ENCODE results near the gene CCNH.

Gene CCNH

DNA sequence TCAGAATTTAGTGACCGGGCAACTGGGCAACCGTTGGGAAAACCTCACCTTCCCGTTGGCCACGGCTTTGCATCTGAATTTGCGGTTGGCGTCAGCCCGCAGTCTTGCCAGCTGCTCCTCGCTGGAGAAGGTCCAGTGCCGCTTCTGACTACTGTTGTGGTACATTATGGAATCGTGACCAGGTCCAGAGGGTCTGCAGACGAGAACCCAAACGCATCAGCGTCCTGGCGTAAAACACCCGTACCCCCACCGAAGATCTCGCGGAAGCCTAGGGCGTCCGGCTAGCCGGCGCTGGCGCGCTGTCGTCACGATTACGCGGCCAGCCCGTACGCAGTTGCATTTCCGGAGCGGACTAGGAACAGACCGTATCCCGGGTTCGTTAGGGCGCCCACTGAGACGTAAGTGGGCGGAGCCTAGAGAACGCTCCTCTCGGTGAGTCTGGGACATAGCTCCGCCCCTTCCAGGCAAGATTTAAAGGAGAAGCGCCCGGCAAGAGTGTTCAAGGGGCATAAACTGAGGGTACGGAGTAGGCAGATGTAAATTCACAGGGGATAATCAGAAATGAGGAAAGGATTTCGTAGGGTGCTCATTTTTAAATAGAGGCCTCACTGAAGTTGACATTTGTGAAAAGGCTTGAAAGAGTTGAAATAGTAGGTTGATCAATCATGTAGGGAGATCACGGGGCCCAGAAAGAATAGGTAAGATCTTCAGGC lies at the start of gene CCNH:
TSS of gene CCNH (minus strand) at position 301 of the 713 bp plus-strand sequence. CDS start at position 165, 136 bp downstream.
- DNase-seq (ENCODE audit: low read depth, low spot score): peak; percentile 98

DNA sequence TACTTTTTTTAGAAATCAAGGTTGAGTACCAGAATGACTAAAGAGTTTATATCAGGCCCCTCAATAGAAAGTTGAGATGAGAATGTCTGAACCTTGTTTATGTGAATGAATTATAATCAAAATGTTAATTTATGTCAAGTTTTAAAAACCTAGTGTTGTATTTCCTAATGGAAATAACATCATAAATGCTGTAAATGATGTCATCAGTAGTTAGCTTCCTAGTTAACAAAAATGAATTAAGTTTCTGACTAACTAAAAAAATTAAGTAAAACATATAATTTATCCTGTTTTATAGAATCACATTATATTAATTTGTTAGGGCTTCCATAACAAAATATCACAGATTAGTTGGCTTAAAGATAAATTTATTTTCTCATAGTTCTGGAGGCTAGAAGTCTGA lies 45.0 kb upstream of the CCNH start:
- DNase-seq (ENCODE audit: low read depth, low spot score): no peak

DNA sequence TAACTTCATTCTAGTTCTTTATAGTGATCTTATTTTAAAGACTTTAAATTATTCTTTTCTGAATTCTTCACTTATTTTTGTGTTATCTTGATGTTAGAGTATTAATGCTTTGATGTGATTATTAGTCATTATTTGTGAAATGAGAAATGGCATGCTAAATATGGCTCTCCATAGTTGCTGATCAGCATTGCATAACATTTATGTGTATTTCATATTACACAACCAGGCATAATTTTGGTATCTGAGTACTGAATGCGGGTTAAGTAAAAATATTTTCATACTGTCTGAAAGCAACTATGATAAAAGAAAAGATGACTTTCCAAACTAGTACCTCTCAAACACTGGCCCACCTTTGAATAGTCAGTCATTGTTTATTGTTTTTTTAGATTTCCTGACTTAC lies 41.1 kb upstream of the CCNH start:
- DNase-seq (ENCODE audit: low read depth, low spot score): no peak

DNA sequence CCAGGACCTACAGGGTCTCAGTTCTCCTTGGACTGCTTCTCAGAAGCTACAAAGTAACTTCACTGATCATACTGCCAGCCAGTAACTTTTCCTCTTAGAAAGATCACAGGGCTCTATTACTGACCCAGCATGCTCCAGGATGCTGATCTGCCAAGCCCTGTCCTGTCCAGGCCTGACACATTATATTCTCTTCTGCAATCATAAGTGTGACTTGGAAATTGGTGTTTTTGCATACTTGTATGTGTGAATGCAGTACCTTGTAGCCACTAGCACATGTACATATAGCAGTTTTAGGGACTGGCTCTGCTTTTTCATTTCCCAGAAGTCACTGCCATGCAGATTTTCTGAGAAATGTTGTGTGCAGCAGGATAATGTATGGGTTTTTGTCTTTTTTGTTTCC lies 40.1 kb upstream of the CCNH start:
- DNase-seq (ENCODE audit: low read depth, low spot score): no peak

DNA sequence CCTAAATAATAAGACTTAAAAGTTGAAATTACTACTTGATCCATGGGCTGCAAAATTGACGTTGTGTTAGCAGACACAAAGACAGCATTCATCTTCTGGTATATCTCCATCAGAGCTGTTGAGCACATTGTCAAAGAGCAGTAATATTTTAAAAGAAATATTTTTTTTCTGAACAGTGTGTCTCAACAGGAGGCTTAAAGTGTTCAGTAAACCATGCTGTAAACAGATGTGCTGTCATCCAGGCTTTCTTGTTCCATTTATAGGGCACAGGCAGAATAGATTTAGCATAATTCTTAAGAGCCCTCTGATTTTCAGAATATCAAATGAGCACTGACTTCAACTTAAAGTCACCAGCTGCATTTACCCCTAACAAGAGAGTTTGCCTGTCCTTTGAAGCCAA lies 29.7 kb upstream of the CCNH start:
- DNase-seq (ENCODE audit: low read depth, low spot score): no peak

DNA sequence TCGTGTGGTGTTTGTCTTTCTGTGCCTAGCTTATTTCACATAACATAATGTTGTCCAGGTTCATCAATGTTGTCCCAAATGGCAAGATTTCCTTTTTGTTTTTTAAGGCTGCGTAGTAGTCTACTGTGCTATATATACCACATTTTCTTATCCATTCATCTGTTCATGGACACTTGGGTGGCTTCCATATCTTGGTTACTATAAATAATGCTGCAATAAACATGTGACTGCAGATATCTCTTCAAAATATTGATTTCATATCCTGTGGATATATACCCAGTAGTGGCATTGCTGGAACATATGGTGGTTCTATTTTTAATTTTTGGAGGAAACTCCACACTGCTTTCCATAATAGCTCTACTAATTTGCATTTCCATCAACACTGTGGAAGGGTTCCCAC lies 25.5 kb upstream of the CCNH start:
- DNase-seq (ENCODE audit: low read depth, low spot score): no peak

DNA sequence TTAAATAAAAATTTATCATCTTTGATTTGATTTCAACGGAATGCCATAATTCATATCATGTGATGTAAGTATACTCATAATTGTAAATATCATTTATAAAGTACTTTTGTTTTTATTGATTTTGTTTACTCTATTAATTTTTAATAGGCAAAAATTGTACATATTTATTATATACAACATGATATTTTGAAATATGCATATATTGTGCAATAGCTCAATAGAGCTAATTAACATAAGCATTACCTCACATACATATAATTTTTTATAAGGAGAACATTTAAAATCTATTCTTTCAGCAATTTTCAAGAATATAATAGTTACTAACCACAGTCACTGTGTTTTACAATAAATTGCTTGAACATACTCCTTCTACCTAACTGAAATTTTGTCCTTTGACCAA lies 25.0 kb upstream of the CCNH start:
- DNase-seq (ENCODE audit: low read depth, low spot score): no peak

DNA sequence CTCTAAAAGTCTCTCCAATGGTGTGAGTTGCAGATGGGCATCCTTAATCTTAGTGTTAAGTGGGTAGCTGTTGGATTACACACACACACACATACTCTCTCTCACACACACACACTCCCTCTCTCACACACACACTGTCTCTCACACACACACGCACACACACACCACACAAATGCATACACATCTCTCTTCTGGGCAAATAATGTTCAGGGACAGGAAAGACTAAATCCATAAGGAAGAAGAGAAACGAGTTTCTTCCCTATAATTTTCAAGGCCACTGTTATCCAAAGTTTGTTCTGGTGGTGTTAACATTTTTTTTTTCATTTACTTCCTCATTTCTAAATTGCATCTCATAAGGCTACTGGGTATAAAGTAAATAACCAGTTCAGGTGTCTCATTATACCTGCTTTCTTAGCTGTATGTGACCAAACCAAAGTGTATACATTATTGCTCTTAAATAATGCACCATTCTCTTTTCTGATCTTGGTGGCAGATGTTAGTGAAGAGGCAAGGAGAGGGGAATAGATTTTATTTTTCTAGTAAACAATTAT lies 22.5 kb upstream of the CCNH start:
- no peak for DNase-seq (ENCODE audit: low read depth, low spot score)

DNA sequence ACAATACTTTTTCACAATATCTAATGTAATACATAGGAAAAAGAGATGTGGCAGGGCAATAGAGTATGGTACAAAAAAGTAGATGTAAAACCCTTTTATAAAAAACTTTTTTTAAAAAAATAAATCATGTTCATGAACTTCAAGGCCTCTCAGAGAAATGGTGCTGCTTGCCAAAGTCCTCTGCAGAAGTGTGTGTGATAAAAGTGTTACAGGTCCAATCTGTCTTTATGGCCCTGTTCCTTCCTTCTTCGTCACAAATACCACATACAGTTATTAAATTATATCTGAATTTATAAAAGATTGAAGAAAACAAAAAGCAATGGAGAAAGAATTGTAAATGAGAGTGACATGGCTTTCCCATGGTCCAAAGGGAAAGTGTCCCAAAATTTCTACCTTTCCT lies 21.7 kb upstream of the CCNH start:
- no peak for DNase-seq (ENCODE audit: low read depth, low spot score)

DNA sequence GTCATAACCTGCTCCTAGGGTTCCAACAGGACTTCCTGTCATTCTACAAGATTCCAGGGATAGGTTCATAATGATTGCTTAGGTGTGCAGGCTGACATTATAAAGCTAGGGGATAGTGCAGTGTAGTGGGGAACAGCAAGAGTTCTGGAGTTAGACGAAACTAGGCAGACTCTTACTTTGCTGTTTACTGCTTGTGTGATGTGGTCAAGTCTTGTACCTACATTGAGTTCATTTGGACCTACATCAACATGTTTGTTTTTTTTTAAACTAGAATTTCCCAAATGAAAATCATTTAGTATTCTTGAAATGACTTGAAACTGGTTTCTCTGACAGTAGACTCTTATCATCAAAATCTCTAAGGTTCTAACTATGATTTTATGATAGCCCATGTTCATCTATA lies 21.2 kb upstream of the CCNH start:
- no peak for DNase-seq (ENCODE audit: low read depth, low spot score)

DNA sequence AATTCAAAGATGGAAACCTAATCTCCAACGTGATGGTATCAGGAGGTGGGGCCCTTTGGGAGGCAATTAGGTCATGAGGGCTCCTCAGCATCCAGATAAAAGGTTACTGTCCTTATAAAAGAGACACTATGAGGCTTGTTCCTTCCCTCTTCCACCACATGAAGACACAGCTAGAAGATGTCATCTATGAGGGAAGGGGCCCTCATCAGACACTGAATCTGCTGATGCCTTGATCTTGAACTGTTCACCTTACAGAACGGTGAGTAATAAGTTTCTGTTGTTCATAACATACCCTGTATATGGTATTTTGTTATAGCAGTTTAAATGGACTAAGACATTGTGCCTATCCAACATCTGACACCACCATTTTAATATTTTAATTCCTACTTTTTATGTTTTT lies 19.7 kb upstream of the CCNH start:
- DNase-seq (ENCODE audit: low read depth, low spot score): no peak

DNA sequence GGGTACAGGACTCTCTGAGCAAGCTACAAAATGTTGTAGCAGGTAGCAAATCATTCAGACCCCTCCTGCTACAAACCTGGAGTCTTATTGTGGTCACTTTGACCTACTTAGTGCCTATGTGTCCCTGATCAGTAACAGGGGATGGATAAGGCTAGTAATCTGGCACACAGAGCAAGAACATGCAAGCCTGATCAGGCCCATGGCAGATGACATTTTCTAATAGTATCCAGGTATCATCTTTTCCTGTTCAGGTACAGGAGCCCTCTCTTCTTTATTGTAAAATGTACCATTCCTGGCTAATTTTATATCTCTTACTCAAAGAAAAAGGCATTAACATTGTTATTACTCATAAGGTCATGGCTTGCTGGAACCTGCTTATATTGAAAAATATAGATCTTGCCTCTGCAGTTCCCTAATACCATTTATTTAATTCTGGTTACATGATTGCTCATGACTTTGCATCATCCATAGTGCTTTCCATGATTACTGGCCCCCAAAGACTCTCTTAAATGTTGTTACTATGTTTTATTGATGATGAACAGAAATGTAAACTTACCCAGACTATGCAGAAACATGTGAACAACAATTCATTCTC lies 18.2 kb upstream of the CCNH start:
- no peak for DNase-seq (ENCODE audit: low read depth, low spot score)

DNA sequence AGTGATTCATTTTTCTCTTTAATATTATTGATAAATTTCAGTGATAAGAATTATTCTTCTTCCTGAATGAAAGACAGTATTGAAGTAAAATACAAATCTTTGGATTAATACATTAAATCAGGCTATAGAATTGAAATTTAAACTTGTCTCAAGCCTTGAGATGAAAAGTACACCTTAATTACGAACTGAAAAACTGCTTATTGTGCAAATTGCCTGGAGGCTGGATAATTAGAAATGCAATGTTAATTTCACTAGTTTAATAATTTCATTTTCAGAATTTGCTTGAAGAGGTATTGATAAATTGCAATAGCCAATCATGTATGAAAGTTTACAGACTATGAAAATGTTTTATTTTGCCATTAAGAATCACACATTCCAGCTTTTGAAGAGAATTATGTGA lies 11.0 kb upstream of the CCNH start:
- DNase-seq (ENCODE audit: low read depth, low spot score): no peak

DNA sequence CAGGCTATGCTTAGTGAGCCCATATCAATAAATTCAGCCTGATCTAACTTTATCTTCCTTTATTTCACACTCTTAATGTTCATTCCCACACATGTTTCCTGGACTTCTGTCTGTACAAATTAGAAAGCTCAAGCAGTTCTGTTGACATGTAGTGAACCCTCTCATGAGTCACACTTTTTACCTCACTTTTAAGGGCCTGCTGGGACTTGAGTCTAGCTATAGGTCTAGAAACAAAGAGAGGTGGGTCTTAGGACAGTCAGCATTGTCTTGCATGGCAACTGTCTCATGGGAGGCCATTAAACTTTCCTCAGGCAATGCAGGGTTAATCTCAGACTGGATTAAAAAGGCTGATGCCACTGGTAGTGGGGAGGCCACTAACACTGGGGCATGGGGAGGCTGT lies 8.6 kb upstream of the CCNH start:
- no peak for DNase-seq (ENCODE audit: low read depth, low spot score)

DNA sequence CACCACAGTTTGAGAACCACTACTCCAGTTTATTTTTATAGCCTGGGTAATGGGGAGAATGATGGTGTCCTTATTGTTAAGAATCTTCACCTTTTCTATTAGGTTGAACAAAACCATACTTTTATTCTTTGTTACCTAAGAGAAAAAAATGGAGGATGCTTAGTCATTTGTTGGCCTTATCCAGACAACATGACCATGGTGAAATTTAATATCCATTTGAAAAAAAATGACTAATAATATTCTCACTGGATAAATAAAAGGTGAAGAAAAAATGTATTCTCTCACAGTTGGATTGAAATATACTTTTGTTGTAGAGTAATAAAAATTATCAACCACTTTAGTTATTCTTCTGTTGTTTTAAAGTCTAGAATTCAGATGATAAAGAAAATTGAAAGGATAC lies 5.8 kb upstream of the CCNH start:
- no peak for DNase-seq (ENCODE audit: low read depth, low spot score)

DNA sequence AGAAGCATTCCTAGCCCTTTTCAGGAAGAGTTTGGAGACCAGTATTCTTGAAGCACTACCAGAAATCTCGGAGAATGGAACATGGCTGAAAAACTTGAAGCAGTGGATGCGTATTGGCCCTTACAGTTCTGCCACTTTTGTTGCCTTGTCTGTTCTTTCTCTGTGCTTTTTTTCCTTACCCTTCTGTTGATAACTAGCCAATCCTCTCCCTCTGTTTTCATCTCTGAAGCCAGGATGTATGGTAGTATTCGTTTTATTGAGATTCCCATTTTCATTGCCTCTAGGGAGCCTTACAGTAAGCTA lies 564 bp upstream of the CCNH start:
- DNase-seq (ENCODE audit: low read depth, low spot score): no peak

DNA sequence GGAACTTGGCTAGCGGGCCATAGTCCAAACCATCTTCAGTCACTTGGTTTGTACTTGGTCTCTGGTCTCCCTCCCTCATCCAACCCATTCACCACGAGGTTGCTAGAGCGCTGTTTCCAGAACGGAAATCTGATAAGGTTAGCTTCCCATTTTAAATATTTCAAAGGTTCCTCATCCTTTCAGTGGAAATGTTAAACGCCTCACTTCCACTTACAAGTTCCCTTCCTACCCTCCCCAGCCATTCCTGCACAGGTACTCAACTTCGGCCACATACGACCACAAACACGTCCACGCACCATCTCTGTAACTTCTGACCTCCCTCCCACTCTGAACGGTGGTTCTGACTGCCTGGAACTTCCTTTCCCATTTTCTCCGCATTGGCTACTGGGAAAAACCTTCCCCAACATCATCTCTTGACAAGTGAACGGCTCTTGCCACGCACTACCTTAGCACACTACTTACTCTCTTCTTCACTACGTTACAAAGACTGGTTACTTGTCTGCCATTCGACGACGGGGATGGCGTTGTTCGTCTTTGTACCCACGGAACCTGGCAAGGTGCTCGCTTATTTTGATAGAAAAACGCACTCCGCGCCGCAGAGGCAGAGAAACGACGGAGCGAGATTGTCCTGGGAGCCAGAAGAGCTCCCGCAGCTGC lies 629 bp downstream of the CCNH start:
- DNase-seq (ENCODE audit: low read depth, low spot score): no peak

DNA sequence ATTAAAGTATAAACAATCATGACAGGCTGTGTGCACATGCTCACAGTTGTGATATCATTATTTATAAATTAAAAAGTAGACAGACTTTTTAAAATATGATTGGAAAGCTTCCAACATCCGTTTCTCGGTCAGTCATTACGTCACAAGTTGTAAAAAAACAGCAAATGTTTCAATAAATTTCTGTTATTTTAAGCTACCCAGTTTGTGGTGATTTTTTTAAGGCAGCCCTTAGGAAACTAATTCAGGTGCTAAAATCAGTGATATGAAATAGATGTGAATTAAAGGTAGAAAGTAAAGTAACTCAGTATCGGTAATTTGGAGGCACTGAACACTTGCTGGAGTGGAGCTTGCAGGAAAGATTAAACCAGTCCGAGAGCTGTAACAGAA lies 1.2 kb downstream of the CCNH start:
- DNase-seq (ENCODE audit: low read depth, low spot score): no peak

DNA sequence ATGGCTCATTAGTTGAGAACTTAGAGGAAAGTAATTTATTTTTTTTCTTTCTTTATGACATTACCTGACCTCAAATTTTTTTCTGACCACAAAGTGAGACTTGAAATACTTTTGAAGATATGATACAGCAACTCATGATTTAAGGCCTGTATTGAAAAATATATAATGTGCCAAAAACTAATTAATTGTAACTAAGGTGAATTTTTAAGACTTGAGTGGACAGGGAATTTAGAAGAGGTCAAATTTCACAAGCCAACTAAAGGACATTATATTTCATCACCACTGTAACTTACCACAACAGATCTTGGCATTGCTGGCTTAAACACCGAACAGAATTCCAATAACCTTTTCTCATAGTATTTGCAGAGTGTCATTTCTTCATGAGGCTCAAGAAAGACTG lies 1.8 kb downstream of the CCNH start:
- DNase-seq (ENCODE audit: low read depth, low spot score): no peak

DNA sequence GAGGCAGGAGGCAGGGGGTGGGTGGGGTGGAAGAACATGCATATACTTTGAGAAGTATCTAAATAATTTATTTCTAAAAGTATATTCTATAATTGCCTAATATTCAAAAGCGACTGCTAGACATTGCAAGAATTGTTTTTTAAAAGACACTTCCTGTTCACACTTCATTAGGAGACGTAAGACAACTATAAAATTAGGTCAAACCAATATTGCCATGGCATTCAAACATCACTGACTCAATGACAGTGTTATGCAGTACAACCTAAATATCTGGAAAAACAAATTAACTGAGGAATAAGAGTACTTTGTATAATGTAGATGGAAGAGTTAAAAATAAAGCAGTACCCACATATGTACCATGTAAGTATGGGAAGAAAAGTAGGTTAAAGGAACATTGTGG lies 4.5 kb downstream of the CCNH start:
- DNase-seq (ENCODE audit: low read depth, low spot score): no peak

DNA sequence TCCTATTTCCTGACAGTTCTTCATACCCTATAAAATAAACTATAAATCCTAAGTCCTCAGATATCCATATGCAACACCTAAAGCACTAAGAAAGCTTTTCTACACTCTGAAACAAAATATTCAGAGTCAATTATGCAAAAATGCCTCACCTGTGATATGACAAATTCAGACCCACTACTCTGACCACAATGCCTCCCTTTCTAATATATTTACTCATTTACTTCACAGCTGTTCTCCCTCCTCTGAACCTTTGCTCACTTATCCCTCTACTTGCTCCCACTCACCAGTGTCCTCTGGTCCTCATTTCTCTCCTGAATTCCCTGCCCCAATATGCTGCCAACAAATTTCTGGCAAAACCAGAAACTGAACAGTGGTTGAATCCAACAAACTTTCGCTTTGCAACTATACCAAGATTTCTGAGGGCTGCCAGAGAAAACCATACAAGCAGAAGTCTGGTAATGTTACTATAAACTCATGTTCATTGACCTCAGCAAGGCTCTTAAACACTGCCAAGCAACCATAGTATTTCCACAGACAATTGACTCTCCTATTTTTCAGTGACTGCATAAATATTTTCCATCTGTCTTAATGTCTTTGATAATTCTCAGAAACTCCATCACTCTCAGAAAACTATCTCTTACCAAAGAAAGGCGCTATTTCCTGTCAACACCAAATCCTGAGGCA lies 7.1 kb downstream of the CCNH start:
- DNase-seq (ENCODE audit: low read depth, low spot score): no peak

DNA sequence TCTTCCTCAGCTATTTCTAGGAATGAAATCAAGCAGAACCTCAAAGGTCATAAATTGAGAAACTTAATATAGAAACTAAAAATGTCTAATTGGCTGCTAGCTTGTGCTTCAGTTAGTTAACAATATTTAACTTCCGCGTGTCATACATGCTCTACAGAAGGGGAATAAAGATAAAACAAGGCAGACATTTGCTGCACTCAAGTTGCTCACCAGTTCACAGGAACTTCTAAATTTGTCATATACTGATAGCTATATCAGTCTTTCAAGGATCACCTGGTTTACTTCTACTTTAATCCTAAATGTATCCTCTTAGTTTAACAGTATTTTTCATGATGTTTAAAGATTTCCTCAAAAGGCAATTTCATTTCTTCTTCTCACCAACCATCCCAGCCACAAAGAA lies 8.4 kb downstream of the CCNH start:
- DNase-seq (ENCODE audit: low read depth, low spot score): no peak

DNA sequence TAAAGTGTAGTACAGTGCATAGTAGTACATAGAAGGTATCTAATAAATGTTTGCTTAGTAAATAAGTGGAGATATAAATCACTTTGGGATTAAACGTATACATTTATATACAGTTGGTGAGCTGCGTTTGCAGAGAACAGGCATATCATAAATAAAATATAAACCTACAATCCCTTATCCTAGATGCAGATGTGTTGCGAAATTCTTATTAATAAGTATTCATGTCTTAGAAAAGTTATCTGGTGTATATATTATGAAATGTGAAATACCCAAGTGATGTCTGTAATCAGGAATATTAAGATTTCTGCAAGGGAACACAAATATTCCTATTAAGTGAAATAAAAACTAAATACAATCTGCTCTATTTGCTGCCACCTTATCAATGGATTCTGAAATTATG lies 8.8 kb downstream of the CCNH start:
- no peak for DNase-seq (ENCODE audit: low read depth, low spot score)
